H4 (cell line): ENCODE measurements around the gene MAD1L1. TPM values are rescaled to one million over a fixed set of nuclear protein-coding genes. Genes with fewer than 3 reads are reported as not detected.
A peak's percentile ranks its signal among the peaks of the same experiment; 100 is the strongest.
"Not testable (repeated sequence)": the region's sequence is repeated elsewhere in the genome, so short reads cannot be mapped to it uniquely, and the experiment has no call there.

ENCODE experiments used
- DNase-seq: peaks from one replicate; pipeline ENCODE4 v3.0.0-alpha.2; 2015; ENCODE audit warnings: low spot score
- total RNA-seq: library from RNA; depleted of rRNA; stranded (reverse); fragments of >200 nt; shearing (Covaris generic); gene quantifications from 2 replicates; pipeline ENCODE4 v1.2.3, GENCODE V29; 2014

Gene MAD1L1
- total RNA-seq, 1 experiment from 2014 or later, result 121 TPM

DNA sequence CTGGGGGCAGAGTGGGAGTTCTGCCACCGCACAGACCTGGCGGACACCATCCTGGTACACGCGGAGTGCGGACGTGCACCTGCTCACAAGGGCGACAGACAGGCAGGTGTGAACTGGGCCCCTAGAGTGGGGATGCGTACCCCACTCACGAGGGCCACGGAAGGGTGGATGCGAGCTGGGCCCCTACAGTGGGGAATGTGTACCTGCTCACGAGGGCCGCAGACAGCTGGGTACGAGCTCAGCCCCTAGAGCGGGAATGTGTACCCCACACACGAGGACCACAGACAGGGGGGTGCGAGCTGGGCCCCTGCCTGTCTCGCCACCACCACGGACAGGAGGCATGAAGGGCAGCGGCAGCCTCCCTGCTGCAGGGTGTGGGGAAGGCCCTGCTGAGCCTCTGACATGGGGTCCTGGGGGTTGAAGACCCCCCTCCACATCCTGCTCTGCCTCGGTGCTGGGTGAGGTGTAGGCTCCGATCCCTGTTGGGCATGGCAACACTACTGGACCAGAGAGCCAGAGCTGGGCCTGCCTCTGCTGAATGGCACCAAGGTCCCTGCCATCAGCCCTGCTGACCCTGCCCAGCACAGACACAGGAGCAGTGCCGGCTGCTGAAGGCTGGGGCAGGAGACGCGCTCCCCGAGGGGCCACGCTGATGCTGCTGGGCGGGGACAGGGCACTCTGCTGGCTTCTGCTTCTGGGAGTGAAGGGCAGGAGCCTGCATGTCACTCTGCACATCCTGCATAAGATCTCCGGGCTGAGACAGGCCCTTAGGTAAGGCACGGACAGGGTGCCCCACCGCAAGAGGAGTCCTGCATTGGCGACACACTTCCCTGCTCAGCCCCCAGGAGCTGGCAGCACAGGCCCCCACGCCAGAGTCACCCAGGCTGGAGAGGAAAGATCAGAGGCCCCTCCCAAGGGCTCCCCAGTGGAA, 259.2 kb downstream of the MAD1L1 start:
- DNase-seq, result no peak

DNA sequence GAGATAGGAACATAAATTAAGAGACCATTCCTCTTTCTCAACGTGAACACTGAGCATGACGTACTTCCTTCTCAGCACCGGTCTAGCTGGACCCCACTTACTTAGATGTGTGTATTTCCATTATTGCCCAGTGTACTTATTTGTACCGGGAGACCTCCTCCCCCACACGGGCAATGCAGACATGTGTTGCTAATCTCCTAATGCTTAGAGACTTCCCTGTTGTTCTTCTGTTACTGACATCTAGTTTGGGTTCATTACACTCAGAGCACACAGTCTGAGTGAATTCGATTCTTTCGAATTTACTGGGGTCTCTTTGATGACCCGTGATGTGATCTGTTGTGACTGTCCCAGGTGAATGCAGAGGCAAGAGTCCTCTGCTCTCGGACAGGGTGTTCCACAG, 260.0 kb downstream of the MAD1L1 start:
- no peak for DNase-seq

DNA sequence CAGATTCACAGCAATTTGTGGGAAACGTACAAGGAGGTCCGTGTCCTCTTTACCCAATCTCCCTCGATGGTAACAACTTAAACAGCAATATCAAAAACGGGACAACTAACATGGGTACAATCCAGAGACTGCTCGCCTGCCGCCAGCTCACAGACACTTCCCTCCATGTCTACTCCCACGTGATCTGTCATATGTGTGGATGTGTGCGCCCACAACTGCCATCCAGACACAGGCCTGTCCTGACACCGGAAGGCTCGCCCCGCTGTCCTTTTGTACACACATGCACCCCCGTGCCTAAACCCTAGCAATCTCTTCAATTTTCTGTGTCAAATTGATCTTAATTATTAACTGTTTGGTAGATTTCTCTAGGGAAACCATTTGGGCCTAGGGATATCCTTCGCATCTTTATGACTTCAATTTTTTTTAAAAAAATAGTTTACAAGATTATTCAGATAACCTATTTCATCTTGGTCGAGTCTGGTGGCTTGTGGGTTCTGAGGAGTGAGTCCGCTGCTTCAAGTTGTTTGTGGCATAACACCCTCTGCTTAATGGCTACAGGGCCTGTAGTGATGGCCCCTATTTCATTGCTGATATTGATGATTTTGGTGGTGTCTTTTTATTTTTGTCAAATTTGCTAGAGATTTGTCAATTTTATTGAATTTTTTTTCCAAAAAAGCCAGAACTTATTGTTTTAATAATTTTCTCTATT, 260.6 kb downstream of the MAD1L1 start:
- DNase-seq, result no peak

DNA sequence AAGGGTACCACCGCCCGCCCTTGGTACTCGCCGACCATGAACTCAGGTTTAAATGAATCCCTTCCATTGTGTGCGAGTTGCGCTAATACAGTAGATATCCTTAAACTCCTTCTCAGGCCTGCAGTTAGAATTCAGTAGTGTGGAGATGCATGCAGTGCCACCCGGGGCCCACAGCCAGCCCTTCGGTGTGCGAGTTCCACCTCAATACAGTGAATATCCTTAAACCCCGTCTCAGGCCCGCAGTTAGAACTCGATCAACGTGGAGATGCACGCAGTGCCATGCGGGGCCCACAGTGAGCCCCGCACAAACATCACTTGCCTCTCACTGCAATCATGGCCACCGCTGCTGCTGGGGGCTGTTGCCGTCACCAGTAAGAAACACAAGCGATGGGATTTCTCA, 261.9 kb downstream of the MAD1L1 start:
- DNase-seq, result no peak

DNA sequence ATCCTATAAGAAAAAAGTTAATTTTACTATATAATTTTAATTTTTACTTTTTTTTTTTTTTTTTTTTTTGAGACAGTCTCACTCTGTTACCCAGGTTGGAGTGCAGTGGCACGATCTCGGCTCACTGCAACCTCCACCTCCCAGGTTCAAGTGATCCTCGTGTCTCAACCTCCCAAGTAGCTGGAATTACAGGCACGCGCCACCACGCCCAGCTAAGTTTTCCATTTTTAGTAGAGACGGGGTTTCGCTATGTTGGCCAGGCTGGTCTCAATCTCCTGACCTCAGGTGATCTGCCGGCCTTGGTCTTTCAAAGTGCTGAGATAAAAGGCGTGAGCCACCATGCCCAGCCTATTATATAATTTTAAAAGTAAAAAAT, 262.5 kb downstream of the MAD1L1 start:
- not testable (repeated sequence) for DNase-seq

DNA sequence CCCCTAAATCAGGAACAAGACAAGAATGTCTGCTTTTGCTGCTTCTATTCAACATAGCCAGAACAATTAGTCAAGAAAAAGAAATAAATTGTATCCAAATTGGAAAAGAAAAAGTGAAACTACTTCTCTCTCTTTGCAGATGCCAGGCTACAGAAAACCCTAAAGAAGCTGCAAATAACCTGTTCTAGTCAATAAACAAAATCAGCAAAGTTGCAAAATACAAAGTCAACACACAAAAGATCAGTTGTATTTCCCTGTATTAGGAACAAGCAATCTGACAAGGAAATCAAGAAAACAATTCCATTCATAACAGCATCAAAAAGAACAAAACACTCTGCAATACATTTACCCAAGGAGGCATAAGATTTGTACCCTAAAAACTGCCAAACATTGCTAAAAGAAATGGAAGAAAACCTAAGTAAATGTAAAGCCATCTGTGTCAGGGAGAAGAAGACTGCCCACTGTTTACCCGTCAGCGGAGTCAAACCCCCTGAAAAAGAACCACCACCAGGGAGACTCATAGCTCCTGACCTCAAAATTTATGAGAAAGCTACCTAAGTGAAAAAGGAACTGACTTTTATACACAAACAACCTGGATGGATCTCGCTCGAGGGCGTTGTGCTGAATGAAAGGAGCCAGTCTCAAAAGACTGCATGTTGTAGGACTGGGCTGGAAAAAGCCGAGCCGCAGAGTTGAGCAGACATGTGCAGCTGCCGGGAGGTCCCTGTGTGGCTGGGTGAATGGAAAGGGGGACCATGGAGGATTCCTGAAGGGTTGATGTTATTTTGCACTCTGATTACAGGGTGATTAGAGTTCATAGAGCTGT, 263.1 kb downstream of the MAD1L1 start:
- no peak for DNase-seq

DNA sequence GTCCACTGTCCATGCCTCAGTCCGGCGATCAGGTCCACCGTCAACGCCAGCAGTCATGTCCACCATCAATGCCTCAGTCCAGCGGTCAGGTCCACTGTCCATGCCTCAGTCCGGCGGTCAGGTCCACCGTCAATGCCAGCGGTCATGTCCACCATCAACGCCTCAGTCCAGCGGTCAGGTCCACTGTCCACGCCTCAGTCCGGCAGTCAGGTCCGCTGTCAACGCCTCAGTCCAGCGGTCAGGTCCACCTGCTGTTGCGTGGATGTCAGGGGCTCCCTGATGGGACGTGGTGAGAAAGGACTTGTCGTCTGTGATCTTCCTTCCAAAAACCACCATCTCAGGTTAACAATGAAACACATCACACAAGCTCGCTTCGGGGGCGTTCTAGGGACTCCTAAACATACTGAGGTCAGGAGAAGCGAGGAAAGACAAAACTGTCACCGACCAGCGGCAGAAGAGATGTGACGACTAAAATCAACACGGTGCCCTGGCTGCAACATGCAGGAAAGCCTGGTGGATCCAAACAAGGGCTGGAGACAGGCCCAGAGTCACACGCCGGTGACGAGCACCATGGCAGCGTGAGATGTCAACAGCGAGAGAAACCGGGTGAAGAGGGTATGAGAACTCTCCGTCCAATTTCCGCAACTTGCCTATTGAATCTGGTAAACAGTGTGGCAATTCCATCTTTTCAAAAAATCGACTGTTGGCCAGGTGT, 264.2 kb downstream of the MAD1L1 start:
- no peak for DNase-seq

DNA sequence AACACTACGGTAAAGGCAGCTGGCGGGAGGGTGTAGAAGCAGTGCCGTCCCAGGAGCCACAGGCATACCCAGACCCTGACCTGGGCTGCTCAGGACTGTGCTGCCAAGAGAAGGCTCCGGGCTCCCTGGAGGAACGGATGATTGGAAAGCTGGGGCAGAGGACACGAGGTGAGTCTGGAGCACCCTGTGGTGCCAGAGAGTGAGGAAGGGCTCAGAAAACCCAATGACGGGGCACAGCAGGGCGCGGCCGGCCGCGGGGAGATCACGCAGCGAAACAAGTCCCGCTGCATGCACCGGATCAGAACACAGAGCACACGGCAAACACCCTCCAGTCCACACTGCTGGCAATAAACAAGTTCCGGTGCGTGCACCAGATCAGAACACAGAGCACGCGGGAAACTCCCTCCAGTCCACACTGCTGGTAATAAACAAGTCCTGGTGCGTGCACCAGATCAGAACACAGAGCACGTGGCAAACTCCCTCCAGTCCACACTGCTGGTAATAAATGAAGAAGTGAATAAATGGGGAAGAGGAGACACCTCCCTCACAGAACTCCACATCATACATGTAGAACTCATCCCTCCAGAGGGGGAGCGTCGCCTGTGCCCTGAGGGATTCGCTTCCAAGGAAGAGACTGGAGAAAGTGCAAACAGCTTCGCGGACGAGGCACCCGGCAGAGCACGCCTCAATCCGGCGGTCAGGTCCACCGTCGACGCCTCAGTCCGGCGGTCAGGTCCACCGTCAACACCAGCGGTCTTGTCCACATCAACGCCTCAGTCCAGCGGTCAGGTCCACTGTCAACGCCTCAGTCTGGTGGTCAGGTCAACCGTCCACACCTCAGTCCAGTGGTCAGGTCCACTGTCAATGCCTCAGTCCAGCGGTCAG, 265.0 kb downstream of the MAD1L1 start:
- no peak for DNase-seq

DNA sequence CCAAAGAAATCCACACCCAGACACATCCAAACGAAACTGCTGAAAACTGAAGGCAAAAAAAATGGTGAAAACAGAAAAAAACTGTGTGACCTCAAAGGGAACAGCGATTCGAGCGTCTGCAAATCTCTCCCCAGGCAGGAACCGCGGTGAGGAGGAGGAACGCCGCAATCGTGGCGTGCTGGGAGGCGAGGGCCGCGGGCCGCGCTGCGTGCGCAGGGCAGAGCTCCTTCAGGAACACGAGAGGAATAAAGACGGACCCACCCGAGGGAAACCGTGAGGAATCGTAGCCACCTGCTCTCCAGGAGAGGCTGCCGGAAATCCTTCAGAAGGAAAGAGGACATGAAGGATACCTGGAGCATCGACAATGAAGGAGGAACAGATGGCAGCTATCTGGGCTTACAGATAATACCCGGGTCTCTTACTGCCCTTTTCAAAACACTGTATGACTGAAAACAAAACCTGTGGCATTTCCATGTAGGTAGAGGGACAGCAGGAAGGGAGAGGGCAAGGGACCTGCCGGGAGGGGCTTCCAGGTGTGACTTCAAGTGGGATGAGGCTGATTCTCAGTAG, 266.0 kb downstream of the MAD1L1 start:
- DNase-seq, result no peak

DNA sequence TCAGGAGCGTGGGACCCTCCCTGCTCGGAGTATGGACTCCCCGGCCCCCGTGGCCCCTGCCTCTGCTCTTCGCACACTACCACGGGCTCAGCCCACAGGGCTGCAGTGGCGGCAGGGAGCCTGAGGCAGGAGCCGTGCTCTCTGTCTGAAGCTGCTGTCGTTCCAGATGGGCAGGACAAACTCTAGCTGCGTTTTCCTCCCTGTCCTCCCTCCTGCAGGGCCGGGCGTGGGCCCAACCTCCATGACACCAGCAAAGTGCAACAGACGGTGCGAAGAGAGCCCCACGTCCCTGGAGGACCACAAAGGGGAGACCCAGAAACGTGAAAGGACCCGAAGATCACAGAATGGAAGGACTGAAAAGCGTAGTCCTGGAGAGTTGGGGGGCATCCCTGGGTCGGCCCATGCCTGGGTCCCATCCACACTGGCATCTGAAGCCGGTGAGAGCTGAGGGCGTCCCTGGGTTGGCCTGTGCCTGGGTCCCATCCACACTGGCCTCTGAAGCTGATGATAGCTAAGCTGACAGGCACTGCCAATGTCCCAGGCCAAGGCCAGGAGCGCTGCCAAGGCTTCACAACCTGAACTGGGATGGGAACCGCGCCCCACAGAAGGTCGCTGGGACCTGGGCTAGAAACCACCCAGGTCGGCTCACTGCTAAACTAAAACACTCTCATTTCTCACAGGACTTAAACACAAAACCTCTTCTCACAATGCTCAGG, 267.0 kb downstream of the MAD1L1 start:
- no peak for DNase-seq

DNA sequence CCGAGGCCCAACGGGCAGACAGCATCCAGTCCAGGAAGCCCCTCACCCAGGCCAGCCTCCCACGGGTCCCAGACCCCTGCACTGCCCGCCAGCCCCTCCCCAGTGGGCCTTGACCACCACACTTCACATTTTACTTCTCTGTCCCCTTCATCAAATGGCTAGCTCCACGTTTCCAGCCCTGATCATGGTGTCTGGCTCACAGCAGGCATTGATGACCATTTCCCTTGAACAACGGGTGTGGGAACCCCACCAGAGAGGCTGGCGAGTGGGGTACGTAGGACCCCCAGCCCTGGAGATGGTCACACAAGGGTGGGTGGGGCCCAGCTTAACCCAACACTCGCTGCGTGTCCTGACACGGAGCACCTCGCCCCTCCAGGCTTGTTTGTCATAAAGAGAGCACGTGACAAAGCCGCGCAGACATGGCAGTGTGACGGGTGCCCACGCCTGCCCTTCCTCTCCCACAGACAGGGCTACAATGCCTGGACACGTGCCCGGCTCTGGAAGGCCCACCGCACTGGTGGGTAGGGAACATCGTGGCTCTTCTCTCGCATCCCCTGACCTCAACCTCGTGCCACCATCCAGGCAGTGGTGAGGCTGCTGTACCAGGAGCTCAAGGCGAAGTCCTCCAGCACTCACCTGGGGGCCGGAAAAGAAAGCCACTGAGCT, 267.7 kb downstream of the MAD1L1 start:
- DNase-seq, result no peak

DNA sequence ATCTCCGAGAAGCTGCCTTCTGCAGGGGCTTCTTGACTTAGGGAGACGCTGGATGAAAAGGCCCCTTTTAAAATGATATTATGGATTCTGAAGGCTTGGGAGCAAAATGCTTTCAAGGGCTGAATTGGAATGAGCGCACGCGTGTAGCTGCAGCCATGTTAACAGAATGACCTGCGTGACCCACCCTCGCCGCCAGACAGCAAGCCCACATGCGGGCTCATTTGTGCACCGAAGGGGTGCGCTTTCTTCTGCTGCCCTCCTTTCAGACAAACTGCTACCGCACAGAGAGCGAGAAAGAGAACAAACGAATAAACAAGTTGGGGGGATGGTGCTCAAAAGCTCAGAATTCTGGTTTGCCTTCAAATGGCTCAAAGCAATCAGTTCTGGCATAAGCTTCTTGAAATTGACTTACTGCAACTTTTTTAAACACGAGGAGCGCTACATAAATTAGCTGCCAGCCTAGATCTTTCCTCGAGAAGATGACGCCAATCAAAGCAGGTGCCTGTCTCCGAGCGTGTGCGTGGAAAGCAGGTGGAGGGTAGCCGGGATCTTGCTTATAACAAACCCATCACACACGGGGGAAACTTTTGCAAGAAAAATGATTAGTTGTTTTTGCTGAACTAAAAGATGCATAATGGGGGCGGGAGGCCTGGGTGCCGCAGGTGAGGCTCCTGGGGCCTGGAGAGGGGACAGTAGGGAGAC, 268.4 kb downstream of the MAD1L1 start:
- no peak for DNase-seq

DNA sequence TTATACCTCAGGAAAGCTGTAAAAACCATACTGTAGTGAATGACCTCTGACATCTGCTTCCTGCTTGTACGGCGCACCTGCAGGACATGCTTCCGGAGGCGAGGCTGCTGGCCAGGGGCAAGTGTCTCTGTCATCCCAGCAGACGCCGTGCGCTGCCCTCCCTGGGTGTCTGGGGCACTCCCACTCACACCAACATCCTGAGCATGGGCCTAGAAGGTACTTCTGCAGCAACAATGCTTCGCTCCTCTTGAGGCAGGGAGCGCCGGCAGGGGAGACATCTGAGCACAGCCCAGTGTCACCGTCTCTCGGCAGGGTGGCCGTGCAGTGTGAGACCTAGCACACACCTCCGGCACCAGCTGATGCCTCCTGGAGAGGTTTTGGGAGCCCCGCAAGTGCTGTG, 269.2 kb downstream of the MAD1L1 start:
- no peak for DNase-seq

DNA sequence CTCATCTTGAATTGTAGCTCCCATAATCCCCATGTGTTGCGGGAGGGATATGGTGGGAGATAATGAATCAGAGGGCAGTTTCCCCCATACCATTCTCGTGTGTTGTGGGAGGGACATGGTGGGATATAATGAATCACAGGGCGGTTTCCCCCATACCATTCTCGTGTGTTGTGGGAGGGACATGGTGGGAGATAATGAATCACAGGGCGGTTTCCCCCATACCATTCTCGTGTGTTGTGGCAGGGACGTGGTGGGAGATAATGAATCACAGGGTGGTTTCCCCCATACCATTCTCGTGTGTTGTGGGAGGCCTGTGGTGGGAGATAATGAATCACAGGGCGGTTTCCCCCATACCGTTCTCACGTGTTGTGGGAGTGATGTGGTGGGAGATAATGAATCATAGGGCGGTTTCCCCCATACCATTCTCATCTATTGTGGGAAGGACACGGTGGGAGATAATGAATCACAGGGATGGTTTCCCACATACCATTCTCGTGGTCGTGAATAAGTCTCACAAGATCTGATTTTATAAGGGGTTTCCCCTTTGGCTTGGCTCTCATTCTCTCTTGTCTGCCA, 271.0 kb downstream of the MAD1L1 start:
- peak; percentile 61 for DNase-seq

DNA sequence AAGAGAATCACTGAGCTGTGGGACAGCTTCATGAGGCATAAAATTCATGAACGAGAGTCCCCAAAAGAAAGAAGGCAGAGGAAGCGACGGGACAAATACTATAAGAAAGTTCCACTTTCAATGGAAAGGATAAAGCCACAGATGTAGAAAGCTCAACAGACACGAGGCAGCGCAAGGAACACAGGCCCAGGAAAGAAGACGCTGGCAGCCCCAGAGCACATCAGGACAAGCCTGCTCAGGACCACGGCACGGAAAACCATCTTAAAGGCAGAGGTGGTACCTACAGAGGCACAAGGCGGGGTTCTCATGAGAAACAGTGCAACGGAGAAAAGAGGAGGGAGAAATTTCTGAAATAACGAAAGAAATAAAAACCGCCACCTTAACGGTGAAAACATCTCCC, 273.4 kb downstream of the MAD1L1 start:
- no peak for DNase-seq

DNA sequence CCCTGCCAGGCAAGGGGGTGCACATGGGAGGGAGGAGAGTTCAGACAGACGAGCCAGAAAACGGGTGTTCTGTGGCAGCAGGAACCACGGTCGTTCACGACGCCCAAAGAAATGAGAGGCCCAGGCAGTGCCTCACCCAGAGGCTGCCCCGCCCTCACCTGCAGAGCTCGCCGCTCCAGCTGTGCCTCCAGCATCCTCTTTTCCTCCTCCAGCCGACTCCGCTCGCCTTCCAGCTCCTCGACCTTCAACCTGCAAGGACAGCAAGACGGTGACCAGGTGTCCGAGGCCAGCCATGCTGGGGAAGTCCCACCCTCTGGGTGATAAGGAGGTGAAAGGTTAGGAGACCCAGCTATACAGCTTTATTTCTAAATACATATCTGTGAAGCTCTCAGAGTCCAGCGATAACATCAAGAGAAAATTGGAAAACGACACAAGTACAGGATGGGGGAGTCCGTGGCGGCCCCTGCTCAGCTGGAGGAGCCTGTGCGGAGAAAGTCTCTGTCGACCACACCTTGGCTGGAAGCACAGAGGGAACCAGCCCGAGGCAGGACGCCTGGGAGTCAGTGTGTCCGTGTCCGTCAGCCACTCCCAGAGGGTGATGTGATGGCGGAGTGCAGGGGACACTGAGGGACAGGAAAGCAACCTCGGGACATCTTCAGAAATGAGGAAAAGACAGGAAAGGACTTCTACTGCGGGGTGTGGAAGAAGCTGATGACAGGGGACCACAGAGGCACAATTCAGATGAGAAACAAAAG, 275.1 kb downstream of the MAD1L1 start:
- no peak for DNase-seq
